Transverse colon (tissue), 4 donors: ENCODE results near the gene THSD4. TPM values are rescaled to one million over a fixed set of nuclear protein-coding genes. Genes with fewer than 3 reads are reported as not detected.

Source experiments
- DNase-seq: peaks from one replicate; pipeline ENCODE4 v3.0.0-alpha.2; 2019
- H3K27ac ChIP-seq, 4 donors: fragments of 200-600 bp; sonication (generic); 2 replicates each; pipeline ENCODE4 v1.5.1; 2016 to 2018; ENCODE audit warnings: inconsistent platforms in 4 of 4
- H3K27me3 ChIP-seq: fragments of 200-600 bp; sonication (generic); 2 replicates; pipeline ENCODE4 v1.5.1; 2017; ENCODE audit warnings: inconsistent platforms
- H3K36me3 ChIP-seq, 4 donors: fragments of 200-600 bp; sonication (generic); 2 replicates each; pipeline ENCODE4 v1.5.1; 2017 to 2019; ENCODE audit warnings: inconsistent platforms in 4 of 4
- H3K4me1 ChIP-seq, 4 donors: fragments of 200-600 bp; sonication (generic); 2 replicates each; pipeline ENCODE4 v1.5.1; 2017 to 2020; ENCODE audit warnings: inconsistent platforms in 4 of 4
- H3K4me3 ChIP-seq, 4 donors: fragments of 200-600 bp; sonication (generic); 1 replicate in 1 of 4; 2 replicates in 3 of 4; pipeline versions ENCODE4 v1.5.1 to v1.6.1; 2017 to 2019; ENCODE audit warnings: inconsistent platforms in 4 of 4
- H3K9me3 ChIP-seq, 2 donors: fragments of 200-600 bp; sonication (generic); 2 replicates each; pipeline ENCODE4 v1.5.1; 2017 to 2019; ENCODE audit warnings: inconsistent platforms in 2 of 2
- CTCF ChIP-seq, 5 experiments: fragments of 200-600 bp in 3 of 5; fragments of 450-650 bp in 2 of 5; sonication (generic) in 3 of 5; IDR thresholded peaks; 1 replicate in 2 of 5; 2 replicates in 3 of 5; pipeline ENCODE4 v1.5.1; 2016 to 2017; ENCODE audit warnings: antibody characterized with exemption in 5 of 5, inconsistent platforms in 3 of 5, mild to moderate bottlenecking in 2 of 5, moderate library complexity in 1 of 5
- EP300 ChIP-seq: sonication (generic); formaldehyde crosslinking; IDR thresholded peaks from one replicate; pipeline ENCODE4 v1.6.1; 2017; ENCODE audit warnings: antibody characterized with exemption, low read depth
- POLR2A ChIP-seq: fragments of 450-650 bp; IDR thresholded peaks from one replicate; pipeline ENCODE4 v1.6.1; 2016; ENCODE audit warnings: antibody characterized with exemption, mild to moderate bottlenecking, moderate library complexity
- POLR2AphosphoS5 ChIP-seq, 3 donors: sonication (generic); formaldehyde crosslinking; IDR thresholded peaks; one replicate each; pipeline ENCODE4 v1.6.1; 2016; ENCODE audit warnings: antibody characterized with exemption in 3 of 3
- WGBS, 2 donors: methylation state at CpG; one replicate each; pipeline ENCODE4 v1.1.5; 2018; ENCODE audit warnings: low coverage in 1 of 2; 5-methylcytosine and 5-hydroxymethylcytosine counted together
- in situ Hi-C, 4 donors: fragments of 200-750 bp; cut with MboI; loops; one replicate each; pipeline versions ENCODE4 v1.15.0 to v1.15.1; 2017; ENCODE audit warnings: low sequenced_read_pairs in 3 of 4, low pct_ligation_motif_present in 1 of 4, low pct_unique_long_range_greater_than_20kb in 1 of 4
- intact Hi-C: fragments of 100-400 bp; cut with DNase I; formaldehyde crosslinking; loops from one replicate; pipeline ENCODE4 v1.15.1; 2023; ENCODE audit warnings: low total_unique reads
- total RNA-seq, 4 donors: library from RNA; depleted of rRNA; stranded (reverse); fragments of >200 nt; gene quantifications; one replicate each; pipeline ENCODE4 v1.1.0, GENCODE V29; 2016

The THSD4 gene
- total RNA-seq, 4 donors from 2014 or later: 13.3 to 57.2 (median 47.4) TPM

DNA sequence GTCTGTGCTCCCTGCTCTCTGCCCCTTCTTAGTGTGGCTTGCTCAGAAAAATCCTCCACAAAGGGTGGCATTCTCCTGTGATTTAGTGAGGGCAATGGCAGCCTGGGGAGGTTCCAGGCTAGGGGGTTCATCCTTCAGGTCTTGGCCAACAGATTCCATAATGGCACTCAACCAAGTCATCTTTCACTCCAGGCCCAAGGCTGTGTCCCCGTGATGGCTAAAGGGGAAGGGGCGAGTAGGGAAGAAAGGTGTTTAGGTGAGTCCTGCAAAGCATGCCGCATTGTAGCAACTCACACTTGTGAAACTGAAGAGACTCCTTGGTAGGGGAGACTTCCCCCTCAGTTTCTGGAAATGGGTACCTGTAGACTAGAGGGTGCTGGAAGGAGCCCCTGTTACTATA is 105.6 kb downstream of the THSD4 start:
- Histone ChIP-seq H3K4me1 (peaks cover 0 to 7% (median 2%) of the 10 kb centered on the region in 4 donors), H3K27me3 (no peaks in the 10 kb centered on the region), H3K36me3 (no peaks in the 10 kb centered on the region), H3K9me3 (no peaks in the 10 kb centered on the region), H3K4me3 (no peak overlapping the region), H3K27ac (no peak overlapping the region)
- intact Hi-C loops: no loop called here
- 90% methylated on average over 3 of the region's 3 CpGs; no CpG with 5 or more reads in 1 of the 2 donors for WGBS, 2 donors
- DNase-seq: no peak
- TF ChIP-seq POLR2A (no peak), EP300 (no peak), CTCF (IDR thresholded peaks at IDR 0.05) (no peak), POLR2AphosphoS5 (IDR thresholded peaks at IDR 0.05) (no peak)
- in situ Hi-C loops: no loop called here

DNA sequence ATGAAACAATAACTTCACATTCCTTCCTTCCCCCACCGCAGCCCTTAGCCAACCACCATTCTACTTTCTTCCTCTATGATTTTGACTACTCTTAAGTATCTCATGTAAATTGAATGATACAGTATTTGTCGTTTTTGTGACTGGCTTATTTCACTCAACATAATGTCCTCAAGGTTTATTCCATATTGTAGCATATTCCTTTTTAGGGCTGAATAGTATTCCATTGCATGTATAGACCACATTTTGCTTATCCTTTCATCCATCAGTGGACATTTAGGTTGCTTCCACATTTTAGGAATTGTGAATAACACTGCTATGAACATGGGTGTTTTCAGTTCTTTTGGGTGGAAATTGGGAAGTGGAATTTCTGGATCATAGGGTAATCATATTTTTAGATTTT is 106.1 kb downstream of the THSD4 start:
- TF ChIP-seq EP300 (no peak), CTCF (IDR thresholded peaks at IDR 0.05) (no peak), POLR2A (no peak), POLR2AphosphoS5 (IDR thresholded peaks at IDR 0.05) (no peak)
- H3K4me3 ChIP-seq: no peak overlapping the region
- H3K9me3 ChIP-seq: no peaks in the 10 kb centered on the region
- DNase-seq: no peak
- H3K4me1 ChIP-seq: peaks cover 0 to 7% (median 2%) of the 10 kb centered on the region in 4 donors
- WGBS, 2 donors: 94 to 95% methylated on average over 2 of the region's 2 CpGs
- H3K27ac ChIP-seq: no peak overlapping the region
- intact Hi-C loops (no loop called here), in situ Hi-C loops (no loop called here)
- H3K36me3 ChIP-seq: no peaks in the 10 kb centered on the region
- H3K27me3 ChIP-seq: no peaks in the 10 kb centered on the region

DNA sequence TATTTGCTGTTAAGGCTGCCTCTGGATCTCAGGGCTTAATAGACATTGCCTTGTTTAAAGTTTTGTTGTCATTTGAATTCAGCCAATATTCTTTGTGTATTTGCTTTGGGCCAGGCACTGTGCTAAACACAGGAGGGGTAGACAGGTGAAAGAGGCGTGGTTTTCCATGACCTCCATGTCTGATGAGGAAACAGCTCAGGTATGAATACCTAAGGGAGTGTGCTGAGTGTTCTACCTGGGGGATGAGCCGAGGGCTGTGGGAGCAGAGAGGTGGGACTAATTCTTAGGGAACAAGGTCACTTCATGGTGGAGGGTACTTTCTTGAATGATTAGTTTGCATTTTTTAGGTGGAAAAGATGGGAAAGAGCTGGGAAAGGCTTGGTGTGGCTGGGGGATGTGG is 108.2 kb downstream of the THSD4 start:
- H3K9me3 ChIP-seq: no peaks in the 10 kb centered on the region
- no peak overlapping the region for H3K4me3 ChIP-seq
- H3K27ac ChIP-seq: no peak overlapping the region
- DNase-seq: no peak
- TF ChIP-seq CTCF (IDR thresholded peaks at IDR 0.05) (no peak), EP300 (no peak), POLR2A (no peak)
- WGBS, 2 donors: 87% methylated on average over 2 of the region's 2 CpGs; no CpG with 5 or more reads in 1 of the 2 donors
- peaks cover 0 to 4% (median 2%) of the 10 kb centered on the region in 4 donors for H3K4me1 ChIP-seq
- H3K36me3 ChIP-seq: no peaks in the 10 kb centered on the region
- intact Hi-C loops: no loop called here
- H3K27me3 ChIP-seq: no peaks in the 10 kb centered on the region
- in situ Hi-C loops: no loop called here

DNA sequence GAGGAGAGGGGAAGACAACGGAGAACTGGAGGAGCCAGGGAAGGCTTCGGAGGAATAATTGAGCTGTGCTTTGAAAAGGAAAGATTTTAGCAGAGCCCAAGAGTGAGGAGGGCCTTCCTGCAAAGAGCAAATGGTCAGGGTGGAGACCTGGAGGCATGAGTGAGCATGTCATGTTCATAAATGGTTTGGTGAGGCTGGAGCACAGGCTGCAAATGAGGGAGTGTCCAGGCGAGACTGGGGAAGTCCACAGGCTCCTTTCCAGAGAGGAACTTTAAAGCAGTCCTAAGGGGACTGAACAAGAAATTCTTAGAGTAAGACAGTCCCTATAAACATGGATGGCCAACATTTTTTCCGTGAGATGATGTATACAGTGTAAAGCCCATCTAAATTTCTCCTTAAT is 108.8 kb downstream of the THSD4 start:
- H3K27ac ChIP-seq: no peak overlapping the region
- TF ChIP-seq EP300 (no peak), POLR2AphosphoS5 (IDR thresholded peaks at IDR 0.05) (no peak), POLR2A (no peak), CTCF (IDR thresholded peaks at IDR 0.05) (no peak)
- in situ Hi-C loops (no loop called here), intact Hi-C loops (no loop called here)
- no peaks in the 10 kb centered on the region for H3K27me3 ChIP-seq
- WGBS, 2 donors: 43 to 83% methylated on average over 1 to 4 of the region's 4 CpGs
- DNase-seq: no peak
- no peaks in the 10 kb centered on the region for H3K36me3 ChIP-seq
- peaks cover 0 to 4% (median 2%) of the 10 kb centered on the region in 4 donors for H3K4me1 ChIP-seq
- H3K9me3 ChIP-seq: no peaks in the 10 kb centered on the region
- no peak overlapping the region for H3K4me3 ChIP-seq
